ENCODE measurements around the gene PRRT1B.

The PRRT1B gene

DNA sequence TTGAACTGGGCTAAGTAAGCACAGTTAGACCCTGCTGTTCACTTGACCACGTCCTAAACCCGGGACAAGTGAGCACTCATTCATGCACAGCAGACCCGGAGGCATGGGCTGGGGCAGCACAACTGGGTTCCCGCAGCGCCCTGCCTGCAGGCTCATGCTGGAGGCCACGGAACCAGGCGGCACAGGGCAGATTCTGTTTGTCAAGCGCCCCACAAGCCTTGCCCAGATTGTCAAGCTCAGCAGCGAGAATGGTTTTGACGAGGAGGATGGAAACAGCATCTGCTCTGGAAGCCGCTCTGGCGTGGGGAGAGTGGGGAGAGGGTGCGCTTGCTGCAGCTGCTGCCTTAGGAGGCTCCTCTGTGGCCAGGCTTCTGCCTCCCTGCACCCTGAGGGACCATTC lies 32.7 kb downstream of the PRRT1B start:
- no peak overlapping the region for H3K4me3 ChIP-seq (ENCODE audit: low read length)
- no peak overlapping the region for H3K27ac ChIP-seq (ENCODE audit: low read length)

DNA sequence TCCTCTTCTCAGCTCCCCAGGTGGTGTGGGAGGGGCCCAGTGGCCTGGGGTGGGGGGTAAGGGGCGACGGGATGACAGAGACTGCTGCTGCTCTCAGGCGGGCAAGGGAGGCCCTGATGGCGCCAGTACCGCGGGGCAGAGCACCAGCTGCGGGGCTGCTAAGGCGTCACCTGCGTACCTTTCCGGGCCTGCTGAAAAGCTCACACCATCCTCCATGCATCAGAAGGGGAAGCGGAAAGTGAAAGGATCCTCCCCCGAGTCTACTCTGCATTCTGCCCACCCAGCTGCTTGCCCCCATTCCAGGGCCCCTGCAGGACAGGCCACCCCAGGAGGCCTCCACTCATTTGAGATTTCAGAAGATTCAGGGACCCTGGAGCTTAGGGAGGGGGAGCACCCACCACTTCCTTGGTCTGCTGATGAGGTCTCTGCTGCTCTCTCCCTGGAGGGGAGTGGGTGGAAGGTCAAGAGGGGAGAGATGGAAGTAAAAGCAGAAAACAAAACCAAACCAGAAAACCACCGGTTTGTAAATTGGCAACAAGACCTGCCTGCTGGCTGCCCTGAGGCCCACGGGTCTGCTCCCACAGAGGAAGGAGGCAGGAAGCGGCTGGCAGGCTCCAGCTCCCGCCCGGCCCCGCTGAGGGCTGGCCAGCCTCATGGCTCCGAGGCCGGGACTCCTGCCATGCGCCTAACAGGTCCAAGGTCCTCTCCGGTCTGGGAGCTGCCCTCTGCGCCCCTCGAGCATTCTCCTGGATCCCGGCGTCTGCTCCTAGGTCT lies 33.6 kb downstream of the PRRT1B start:
- H3K27ac ChIP-seq (ENCODE audit: low read length) = no peak overlapping the region
- H3K9me3 ChIP-seq (ENCODE audit: control insufficient read depth, low read depth, low read length) = no peaks in the 10 kb centered on the region
- H3K4me3 ChIP-seq (ENCODE audit: low read length) = no peak overlapping the region
- H3K4me1 ChIP-seq (ENCODE audit: control insufficient read depth, low read depth, low read length) = no peaks in the 10 kb centered on the region
- no peaks in the 10 kb centered on the region for H3K27me3 ChIP-seq (ENCODE audit: control insufficient read depth, insufficient read depth, low read length)
- H3K36me3 ChIP-seq (ENCODE audit: control insufficient read depth, low read depth, low read length) = peaks cover 2% of the 10 kb centered on the region
- no peak overlapping the region for H3K9ac ChIP-seq (ENCODE audit: low read length)

More for the DNA sequence above, 32.7 kb downstream of the PRRT1B start:
- Histone ChIP-seq H3K4me1 (ENCODE audit: control insufficient read depth, low read depth, low read length) (no peaks in the 10 kb centered on the region), H3K9ac (ENCODE audit: low read length) (no peak overlapping the region), H3K36me3 (ENCODE audit: control insufficient read depth, low read depth, low read length) (peaks cover 2% of the 10 kb centered on the region), H3K9me3 (ENCODE audit: control insufficient read depth, low read depth, low read length) (no peaks in the 10 kb centered on the region), H3K27me3 (ENCODE audit: control insufficient read depth, insufficient read depth, low read length) (no peaks in the 10 kb centered on the region)

DNA sequence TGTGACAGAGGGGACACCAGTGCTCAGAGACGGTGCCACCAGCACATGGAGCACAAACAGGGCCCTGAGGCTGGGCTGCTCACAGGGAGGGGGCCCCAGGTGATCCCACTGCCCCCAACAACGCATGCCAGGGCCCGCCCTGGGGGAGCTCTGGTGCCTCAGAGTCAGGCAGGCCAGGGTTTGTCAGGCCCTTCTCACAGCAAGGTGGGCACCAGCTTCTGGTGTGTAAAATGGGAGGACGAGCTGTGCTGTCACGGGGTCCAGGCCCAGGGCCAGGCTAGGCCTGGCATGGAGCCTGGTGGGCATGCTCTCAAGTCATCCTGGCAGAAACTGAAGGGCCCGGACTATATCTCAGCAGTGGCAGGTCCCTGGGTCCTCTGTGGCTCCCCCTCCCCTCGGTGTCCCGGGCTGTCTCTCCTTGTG lies 34.5 kb downstream of the PRRT1B start:
- H3K27me3 ChIP-seq (ENCODE audit: control insufficient read depth, insufficient read depth, low read length) = no peaks in the 10 kb centered on the region
- H3K9me3 ChIP-seq (ENCODE audit: control insufficient read depth, low read depth, low read length) = no peaks in the 10 kb centered on the region
- no peak overlapping the region for H3K27ac ChIP-seq (ENCODE audit: low read length)
- H3K4me1 ChIP-seq (ENCODE audit: control insufficient read depth, low read depth, low read length) = no peaks in the 10 kb centered on the region
- peaks cover 2% of the 10 kb centered on the region for H3K36me3 ChIP-seq (ENCODE audit: control insufficient read depth, low read depth, low read length)
- no peak overlapping the region for H3K9ac ChIP-seq (ENCODE audit: low read length)
- H3K4me3 ChIP-seq (ENCODE audit: low read length) = no peak overlapping the region

DNA sequence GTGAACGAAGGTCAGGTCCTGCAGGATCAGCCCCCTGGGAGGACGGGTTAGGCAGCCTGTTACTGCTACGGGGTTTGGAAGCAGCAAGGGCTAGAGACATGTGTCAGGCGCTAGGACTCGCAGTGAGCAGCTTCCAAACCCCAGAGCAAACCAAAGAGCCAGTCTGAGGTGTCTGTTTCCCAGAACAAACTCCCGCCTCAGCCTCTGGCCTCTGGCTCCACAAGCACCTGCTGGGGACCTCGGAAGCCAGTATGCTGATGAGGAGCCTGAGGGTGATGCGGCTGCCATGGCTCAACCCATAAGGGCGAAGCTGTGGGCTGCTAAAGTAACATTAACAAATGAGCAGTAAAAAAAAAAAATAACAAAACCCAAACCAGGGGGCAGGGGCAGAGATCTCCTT lies 35.0 kb downstream of the PRRT1B start:
- peaks cover 2% of the 10 kb centered on the region for H3K36me3 ChIP-seq (ENCODE audit: control insufficient read depth, low read depth, low read length)
- H3K4me3 ChIP-seq (ENCODE audit: low read length) = no peak overlapping the region
- H3K4me1 ChIP-seq (ENCODE audit: control insufficient read depth, low read depth, low read length) = no peaks in the 10 kb centered on the region
- no peaks in the 10 kb centered on the region for H3K27me3 ChIP-seq (ENCODE audit: control insufficient read depth, insufficient read depth, low read length)
- H3K9me3 ChIP-seq (ENCODE audit: control insufficient read depth, low read depth, low read length) = no peaks in the 10 kb centered on the region
- H3K27ac ChIP-seq (ENCODE audit: low read length) = no peak overlapping the region
- H3K9ac ChIP-seq (ENCODE audit: low read length) = no peak overlapping the region

DNA sequence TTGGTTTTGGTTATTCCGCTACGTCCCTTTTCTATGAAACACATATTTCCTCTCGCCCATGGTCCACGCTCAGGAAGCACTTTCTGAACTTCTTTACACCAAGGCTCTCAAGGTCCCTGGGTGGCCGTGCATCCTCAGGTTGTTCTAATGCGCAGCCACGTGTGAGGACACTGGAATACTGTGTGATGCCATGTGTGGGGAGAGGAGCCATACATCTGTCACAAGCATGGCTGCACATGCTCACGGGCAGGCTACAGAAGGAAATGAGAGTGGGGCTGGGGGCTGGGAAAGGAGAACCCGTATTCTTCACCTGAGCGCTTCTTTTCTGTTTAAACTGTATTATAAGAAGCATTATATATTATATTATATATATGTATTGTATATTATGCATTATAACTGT lies 36.7 kb downstream of the PRRT1B start:
- Histone ChIP-seq H3K27ac (ENCODE audit: low read length) (no peak overlapping the region), H3K4me1 (ENCODE audit: control insufficient read depth, low read depth, low read length) (no peaks in the 10 kb centered on the region), H3K9ac (ENCODE audit: low read length) (no peak overlapping the region), H3K9me3 (ENCODE audit: control insufficient read depth, low read depth, low read length) (no peaks in the 10 kb centered on the region), H3K27me3 (ENCODE audit: control insufficient read depth, insufficient read depth, low read length) (no peaks in the 10 kb centered on the region), H3K4me3 (ENCODE audit: low read length) (no peak overlapping the region), H3K36me3 (ENCODE audit: control insufficient read depth, low read depth, low read length) (peaks cover 2% of the 10 kb centered on the region)

DNA sequence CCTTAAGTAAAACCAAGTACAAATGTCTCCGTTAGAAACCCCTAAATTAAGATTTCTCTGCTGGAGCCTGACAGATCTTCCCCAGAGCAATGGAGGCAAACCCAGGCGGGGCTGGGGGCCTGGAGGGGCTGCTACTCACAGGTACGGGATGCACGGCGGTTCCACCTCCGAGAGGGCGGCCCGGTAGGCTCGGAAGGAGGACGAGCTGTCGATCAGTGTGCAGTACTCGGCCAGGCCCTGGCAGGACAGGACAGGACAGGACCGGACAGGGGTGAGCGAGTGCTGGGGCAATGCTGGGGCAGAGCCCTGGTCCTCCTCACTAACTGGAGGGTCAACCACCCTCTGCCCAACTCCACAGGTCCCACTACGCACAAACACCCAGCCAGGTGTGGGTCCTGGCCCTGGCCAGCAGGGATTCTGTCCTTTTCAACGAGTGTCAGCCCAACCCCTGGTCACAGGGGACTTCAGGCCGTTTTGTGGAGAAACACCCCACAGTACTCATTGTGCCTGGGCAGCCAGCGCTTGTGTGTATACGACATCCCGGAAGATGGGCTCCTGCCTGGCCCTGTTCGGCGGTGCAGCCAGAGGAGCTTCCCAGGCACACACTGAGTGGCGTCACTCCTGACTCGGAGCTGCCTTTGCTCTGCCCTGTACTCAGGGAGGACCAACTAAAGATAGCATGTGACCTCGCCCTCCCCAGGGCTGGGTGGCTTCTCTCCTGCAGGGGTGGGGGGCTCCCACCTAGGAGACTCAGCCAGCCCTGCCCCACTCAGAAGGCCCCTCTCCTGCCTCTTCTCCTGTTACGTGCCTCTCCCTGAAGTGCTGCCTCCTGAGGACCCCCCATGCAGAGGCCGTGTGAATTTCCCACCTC lies 37.4 kb downstream of the PRRT1B start:
- Histone ChIP-seq H3K36me3 (ENCODE audit: control insufficient read depth, low read depth, low read length) (peaks cover 2% of the 10 kb centered on the region), H3K27ac (ENCODE audit: low read length) (no peak overlapping the region)

DNA sequence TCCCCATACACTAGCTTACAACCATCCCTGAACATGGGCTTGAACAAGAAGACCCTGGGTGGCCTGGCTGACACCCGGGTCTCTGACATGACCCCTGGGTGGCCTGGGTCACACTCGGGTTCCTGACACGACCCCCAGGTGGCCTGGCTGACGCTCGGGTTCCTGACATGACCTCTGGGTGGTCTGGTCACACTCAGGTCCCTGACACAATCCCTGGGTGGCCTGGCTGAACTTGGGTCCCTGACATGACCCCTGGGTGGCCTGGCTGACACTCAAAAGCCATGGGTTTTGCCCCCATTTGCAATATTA lies 38.0 kb downstream of the PRRT1B start:
- Histone ChIP-seq H3K9ac (ENCODE audit: low read length) (no peak overlapping the region), H3K9me3 (ENCODE audit: control insufficient read depth, low read depth, low read length) (no peaks in the 10 kb centered on the region), H3K27me3 (ENCODE audit: control insufficient read depth, insufficient read depth, low read length) (no peaks in the 10 kb centered on the region), H3K36me3 (ENCODE audit: control insufficient read depth, low read depth, low read length) (peaks cover 2% of the 10 kb centered on the region), H3K27ac (ENCODE audit: low read length) (no peak overlapping the region), H3K4me3 (ENCODE audit: low read length) (no peak overlapping the region), H3K4me1 (ENCODE audit: control insufficient read depth, low read depth, low read length) (no peaks in the 10 kb centered on the region)

More for the DNA sequence above, 37.4 kb downstream of the PRRT1B start:
- no peak overlapping the region for H3K4me3 ChIP-seq (ENCODE audit: low read length)
- no peaks in the 10 kb centered on the region for H3K9me3 ChIP-seq (ENCODE audit: control insufficient read depth, low read depth, low read length)
- H3K27me3 ChIP-seq (ENCODE audit: control insufficient read depth, insufficient read depth, low read length) = no peaks in the 10 kb centered on the region
- no peaks in the 10 kb centered on the region for H3K4me1 ChIP-seq (ENCODE audit: control insufficient read depth, low read depth, low read length)
- H3K9ac ChIP-seq (ENCODE audit: low read length) = no peak overlapping the region

DNA sequence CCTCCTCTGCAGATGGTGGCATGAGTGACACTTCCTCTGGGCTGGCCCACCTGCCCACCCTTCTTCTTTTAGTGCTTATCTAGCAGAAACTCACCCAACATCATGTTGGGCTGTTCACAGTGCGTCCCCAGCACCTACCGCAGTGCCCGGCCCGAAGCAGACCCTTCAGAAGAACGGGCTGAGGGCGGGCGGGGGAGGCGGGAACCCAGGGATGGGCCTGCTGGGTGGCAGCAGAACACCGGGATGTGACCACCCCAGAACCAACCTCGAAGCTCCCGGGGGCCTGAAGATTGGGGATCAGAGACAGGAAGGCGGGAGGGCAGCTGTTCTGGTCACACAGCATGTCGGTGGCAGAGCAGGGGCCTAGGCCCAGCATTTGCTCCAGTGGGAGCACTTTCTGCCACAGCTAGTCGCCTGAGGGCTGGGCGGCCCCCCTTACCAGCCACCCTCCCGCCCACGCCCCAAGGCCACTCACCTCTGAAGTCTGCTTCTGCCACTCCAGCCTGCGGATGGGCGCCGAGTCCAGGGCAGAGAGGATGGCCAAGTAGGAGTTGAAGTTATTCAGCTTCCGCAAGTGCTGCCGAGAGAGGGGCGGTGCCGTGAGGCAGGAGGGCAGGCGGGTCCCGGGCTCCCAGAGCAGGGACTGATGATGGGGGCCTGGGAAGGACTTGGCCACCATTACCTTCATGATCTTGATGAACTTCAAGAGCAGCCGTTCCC lies 38.7 kb downstream of the PRRT1B start:
- Histone ChIP-seq H3K36me3 (ENCODE audit: control insufficient read depth, low read depth, low read length) (peaks cover 1% of the 10 kb centered on the region), H3K27ac (ENCODE audit: low read length) (no peak overlapping the region), H3K4me3 (ENCODE audit: low read length) (no peak overlapping the region), H3K9me3 (ENCODE audit: control insufficient read depth, low read depth, low read length) (no peaks in the 10 kb centered on the region), H3K27me3 (ENCODE audit: control insufficient read depth, insufficient read depth, low read length) (no peaks in the 10 kb centered on the region), H3K9ac (ENCODE audit: low read length) (no peak overlapping the region), H3K4me1 (ENCODE audit: control insufficient read depth, low read depth, low read length) (no peaks in the 10 kb centered on the region)

DNA sequence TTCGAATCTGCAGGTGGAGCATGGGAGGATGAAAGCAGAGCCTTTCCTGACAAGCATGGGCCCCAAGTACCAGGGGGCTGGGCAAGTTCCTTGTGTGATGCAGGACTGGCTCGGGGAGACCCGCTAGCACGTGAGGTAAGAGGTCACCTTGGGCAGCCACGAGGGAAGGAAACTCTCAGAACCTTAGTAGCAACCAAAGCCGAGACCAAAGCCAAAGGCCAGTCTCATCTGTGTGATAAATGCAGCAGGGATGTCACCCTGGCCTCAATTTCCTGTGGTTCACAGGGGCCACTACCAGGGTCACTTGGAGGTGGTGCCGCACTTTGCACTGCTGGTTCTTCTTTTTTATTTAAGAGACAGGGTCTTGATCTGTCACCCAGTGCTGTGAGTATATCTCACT lies 39.5 kb downstream of the PRRT1B start:
- Histone ChIP-seq H3K27me3 (ENCODE audit: control insufficient read depth, insufficient read depth, low read length) (no peaks in the 10 kb centered on the region), H3K4me1 (ENCODE audit: control insufficient read depth, low read depth, low read length) (no peaks in the 10 kb centered on the region), H3K9ac (ENCODE audit: low read length) (no peak overlapping the region), H3K36me3 (ENCODE audit: control insufficient read depth, low read depth, low read length) (no peaks in the 10 kb centered on the region), H3K9me3 (ENCODE audit: control insufficient read depth, low read depth, low read length) (no peaks in the 10 kb centered on the region), H3K4me3 (ENCODE audit: low read length) (no peak overlapping the region), H3K27ac (ENCODE audit: low read length) (no peak overlapping the region)

DNA sequence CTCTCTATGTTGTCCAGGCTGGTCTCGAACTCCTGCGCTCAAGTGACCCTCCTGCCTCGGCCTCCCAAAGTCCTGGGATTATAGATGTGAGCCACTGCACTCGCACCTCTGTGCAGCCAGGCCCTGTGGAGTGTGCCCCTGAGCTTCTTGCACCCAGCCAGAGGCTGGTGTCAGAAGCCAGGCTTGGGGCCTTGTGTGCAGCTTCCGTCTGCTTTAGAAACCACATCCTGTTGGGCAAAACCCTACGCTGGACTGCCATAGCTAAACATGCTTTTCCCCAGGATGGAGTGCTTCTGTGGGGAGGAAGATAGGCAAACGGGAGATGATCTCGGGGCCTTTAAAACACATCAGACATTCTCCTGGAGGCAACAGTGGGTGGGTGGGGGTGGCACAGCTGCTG lies 40.1 kb downstream of the PRRT1B start:
- no peaks in the 10 kb centered on the region for H3K27me3 ChIP-seq (ENCODE audit: control insufficient read depth, insufficient read depth, low read length)
- H3K9ac ChIP-seq (ENCODE audit: low read length) = no peak overlapping the region
- no peaks in the 10 kb centered on the region for H3K36me3 ChIP-seq (ENCODE audit: control insufficient read depth, low read depth, low read length)
- H3K27ac ChIP-seq (ENCODE audit: low read length) = no peak overlapping the region
- no peaks in the 10 kb centered on the region for H3K9me3 ChIP-seq (ENCODE audit: control insufficient read depth, low read depth, low read length)
- H3K4me1 ChIP-seq (ENCODE audit: control insufficient read depth, low read depth, low read length) = no peaks in the 10 kb centered on the region
- no peak overlapping the region for H3K4me3 ChIP-seq (ENCODE audit: low read length)

DNA sequence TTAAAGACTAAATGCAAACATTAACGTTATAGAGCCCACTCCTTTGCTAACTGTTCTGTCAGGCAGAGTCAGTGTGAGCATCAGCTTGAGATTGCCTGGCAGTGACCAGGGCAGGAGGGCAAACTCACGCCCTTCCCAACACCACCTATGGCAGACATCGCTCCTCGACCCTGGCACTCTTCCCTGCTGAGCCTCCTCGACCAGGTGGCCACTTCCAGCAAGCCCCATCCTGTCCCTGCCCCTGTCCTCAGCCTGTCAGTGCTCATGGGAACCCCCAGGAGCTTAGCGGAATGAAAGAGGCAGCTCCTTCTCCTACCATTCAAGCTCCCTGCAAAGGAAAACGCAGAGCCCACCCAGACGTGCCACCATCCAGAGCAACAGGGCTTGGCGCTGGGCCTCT lies 42.0 kb downstream of the PRRT1B start:
- no peaks in the 10 kb centered on the region for H3K9me3 ChIP-seq (ENCODE audit: control insufficient read depth, low read depth, low read length)
- no peak overlapping the region for H3K9ac ChIP-seq (ENCODE audit: low read length)
- H3K27me3 ChIP-seq (ENCODE audit: control insufficient read depth, insufficient read depth, low read length) = no peaks in the 10 kb centered on the region
- no peak overlapping the region for H3K27ac ChIP-seq (ENCODE audit: low read length)
- H3K4me3 ChIP-seq (ENCODE audit: low read length) = no peak overlapping the region
- H3K4me1 ChIP-seq (ENCODE audit: control insufficient read depth, low read depth, low read length) = no peaks in the 10 kb centered on the region
- no peaks in the 10 kb centered on the region for H3K36me3 ChIP-seq (ENCODE audit: control insufficient read depth, low read depth, low read length)

All from iPS-18a (cell line).